ENCODE data around the gene SMCO2.

SMCO2 gene

DNA sequence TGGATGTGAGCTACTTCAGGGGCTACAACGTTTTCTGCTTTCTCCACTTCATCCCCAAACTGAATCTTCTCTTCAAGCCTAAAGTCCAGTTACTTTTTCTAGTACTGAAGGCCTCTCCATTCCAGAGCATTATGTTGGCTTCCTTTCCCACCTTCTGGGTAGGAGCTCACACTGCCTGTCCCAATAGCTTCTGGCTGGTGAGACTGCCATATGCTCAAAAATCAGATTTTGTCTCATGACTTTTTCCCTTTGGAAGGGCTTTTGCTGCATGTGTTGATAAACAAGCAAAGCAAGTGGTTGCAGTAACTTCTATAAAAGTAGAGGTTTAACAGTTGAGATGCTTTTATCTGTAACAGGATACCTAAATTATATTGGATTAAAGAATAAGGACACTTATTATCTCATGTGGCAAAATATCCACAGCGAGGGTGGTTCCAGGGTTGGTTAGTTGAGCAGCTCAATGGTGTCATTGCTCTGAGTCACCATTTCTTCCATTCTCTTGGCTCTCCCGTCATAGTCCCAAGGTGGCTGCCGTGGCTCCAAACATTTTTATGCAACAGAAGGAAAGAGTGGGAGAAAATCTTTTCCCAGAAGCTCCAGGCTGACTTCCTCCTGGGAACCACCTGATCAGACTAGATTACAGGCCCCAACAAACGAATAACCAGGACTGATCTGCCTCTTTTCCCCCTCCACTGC is 62.3 kb downstream of the SMCO2 start:
- no peak overlapping the region for H3K27ac Mint-ChIP-seq (ENCODE audit: low read depth)
- DNase-seq (ENCODE audit: low spot score in 2 of 2) = no peak
- H3K36me3 Mint-ChIP-seq (ENCODE audit: insufficient read depth) = no peaks in the 10 kb centered on the region
- H3K27me3 Mint-ChIP-seq = peaks cover 49% of the 10 kb centered on the region
- H3K4me3 Mint-ChIP-seq = no peak overlapping the region
- H3K9me3 Mint-ChIP-seq = no peaks in the 10 kb centered on the region
- H3K4me1 Mint-ChIP-seq = no peaks in the 10 kb centered on the region
- ATAC-seq (replicated peaks; ENCODE audit: extremely low read depth, poor library complexity, severe bottlenecking) = no peak

DNA sequence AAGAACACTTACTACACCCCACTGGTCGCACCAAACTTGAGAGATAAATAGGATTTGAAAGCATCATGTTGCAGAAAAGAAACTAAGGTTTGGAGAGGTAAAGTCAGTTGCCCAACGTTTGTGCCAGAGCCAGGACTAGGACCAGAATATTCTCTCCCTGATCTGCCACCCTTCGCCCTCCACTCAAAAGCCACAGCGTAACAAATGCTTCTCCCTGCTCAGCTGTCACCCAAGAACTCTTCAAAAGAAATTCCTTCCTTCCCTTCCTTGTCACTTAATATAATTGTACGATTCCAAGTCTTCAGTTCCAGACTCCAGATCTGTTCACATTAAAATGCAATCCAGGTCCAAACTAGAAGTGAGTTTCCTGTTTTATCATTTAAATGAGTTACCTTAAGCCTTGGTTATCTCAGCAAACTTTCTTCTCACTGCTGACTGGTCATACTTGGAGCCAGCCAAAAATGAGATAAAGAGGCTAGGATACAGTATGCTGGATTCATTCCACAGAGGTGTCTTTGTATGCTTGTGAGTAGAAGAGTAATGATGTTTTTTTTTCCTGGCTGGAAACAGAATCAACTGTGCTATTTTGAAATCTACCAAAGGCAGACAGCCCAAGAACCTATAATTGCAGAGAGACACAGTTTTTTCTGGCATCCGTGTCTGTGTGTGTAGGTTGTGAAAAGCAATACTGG is 64.6 kb downstream of the SMCO2 start:
- H3K36me3 Mint-ChIP-seq (ENCODE audit: insufficient read depth) = no peaks in the 10 kb centered on the region
- no peak overlapping the region for H3K27ac Mint-ChIP-seq (ENCODE audit: low read depth)
- no peak overlapping the region for H3K4me3 Mint-ChIP-seq
- DNase-seq (ENCODE audit: low spot score in 2 of 2) (no peak), ATAC-seq (replicated peaks; ENCODE audit: extremely low read depth, poor library complexity, severe bottlenecking) (no peak)
- H3K4me1 Mint-ChIP-seq = no peaks in the 10 kb centered on the region
- H3K27me3 Mint-ChIP-seq = peaks cover 35% of the 10 kb centered on the region
- H3K9me3 Mint-ChIP-seq = no peaks in the 10 kb centered on the region

DNA sequence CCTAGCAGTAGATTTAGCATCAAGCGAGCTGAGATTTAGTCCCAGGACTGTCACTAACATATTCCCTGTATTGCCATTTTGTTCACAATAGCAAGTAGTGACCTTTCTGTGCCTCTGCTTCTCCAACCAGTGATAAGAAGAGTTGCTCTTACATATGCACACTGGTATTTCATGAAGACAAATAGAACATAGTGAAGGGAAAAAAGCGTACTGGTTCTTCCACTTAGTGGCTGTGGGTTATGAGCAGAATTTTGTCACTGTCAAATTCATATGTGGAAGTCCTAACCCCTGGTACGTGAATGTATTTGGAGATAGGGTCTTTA is 65.1 kb downstream of the SMCO2 start:
- DNase-seq (ENCODE audit: low spot score in 2 of 2) (no peak), ATAC-seq (replicated peaks; ENCODE audit: extremely low read depth, poor library complexity, severe bottlenecking) (no peak)
- H3K27ac Mint-ChIP-seq (ENCODE audit: low read depth) = no peak overlapping the region
- H3K36me3 Mint-ChIP-seq (ENCODE audit: insufficient read depth) = no peaks in the 10 kb centered on the region
- H3K4me1 Mint-ChIP-seq = no peaks in the 10 kb centered on the region
- H3K9me3 Mint-ChIP-seq = no peaks in the 10 kb centered on the region
- H3K4me3 Mint-ChIP-seq = no peak overlapping the region
- peaks cover 35% of the 10 kb centered on the region for H3K27me3 Mint-ChIP-seq

DNA sequence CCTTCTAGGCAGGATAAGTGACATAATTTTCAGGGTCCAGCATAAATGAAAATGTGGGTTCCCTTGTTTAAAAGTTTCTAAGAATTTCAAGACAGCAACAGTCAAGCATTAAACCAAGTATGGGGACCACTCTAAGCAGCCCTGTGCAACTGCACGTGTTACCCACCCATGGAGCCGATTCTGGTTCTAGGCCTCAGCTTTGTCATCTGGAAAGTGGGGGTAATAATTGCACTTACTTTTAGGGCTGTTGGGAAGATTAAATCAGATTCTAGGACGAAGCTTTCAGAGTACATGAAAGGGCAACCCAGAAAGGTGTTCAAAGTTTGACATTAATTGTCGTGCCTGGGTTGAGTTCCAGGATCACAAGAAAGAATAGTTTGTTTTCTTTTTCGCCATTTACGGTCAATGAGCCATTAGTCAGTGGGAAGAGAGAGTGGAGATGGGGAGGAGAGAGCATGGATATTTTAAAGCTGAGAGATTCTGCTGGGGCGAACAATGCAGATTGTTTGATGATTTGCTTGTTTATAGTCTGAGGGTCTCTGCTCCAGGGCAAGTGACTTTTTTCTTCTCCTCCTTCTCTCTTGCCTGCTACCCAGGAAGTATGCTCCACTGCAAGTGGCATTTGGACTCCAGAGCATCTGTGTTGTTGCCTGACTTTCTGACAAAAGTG is 66.8 kb downstream of the SMCO2 start:
- Mint-ChIP-seq H3K27me3 (peaks cover 33% of the 10 kb centered on the region), H3K27ac (ENCODE audit: low read depth) (no peak overlapping the region), H3K36me3 (ENCODE audit: insufficient read depth) (no peaks in the 10 kb centered on the region), H3K9me3 (no peaks in the 10 kb centered on the region), H3K4me3 (no peak overlapping the region), H3K4me1 (no peaks in the 10 kb centered on the region)
- ATAC-seq (replicated peaks; ENCODE audit: extremely low read depth, poor library complexity, severe bottlenecking) (no peak), DNase-seq (ENCODE audit: low spot score in 2 of 2) (no peak)

DNA sequence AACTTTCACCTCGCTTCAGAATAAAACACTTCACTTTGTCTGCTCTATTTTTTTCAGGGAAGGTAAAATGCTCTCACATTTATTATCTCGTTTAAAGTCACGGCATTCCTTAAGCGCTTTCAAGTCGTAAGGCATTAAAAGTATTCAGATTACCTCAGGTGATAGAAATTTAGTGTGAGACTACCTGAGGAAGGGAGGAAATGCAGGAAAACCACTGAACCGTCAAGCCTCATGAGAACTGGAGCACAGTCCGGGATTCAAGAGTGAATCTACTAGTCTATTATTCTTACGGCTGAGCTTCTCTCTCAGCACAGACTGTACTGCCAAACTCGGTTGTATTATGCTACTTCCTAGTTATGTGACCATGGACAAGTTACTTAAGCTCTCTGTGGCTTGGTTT is 69.1 kb downstream of the SMCO2 start:
- no peaks in the 10 kb centered on the region for H3K36me3 Mint-ChIP-seq (ENCODE audit: insufficient read depth)
- H3K4me3 Mint-ChIP-seq = no peak overlapping the region
- no peaks in the 10 kb centered on the region for H3K9me3 Mint-ChIP-seq

DNA sequence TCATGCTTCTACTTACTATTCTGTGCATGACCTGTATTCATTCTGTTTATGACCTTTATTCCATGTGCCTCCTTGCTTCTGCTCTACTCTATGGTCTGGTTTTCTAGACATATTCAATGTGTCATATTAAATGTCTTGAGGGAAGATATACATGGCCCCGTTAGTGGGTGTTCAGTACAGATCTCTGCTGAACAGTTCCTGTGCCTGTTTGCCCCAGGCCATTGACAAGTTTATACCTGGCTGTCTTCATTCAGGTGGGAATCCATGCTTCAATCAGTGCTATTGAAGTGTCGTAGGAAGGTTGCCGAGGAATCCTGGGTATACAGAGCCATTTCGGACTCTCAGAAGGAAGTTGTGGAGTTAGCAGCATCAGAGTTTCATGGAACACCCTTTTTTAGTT is 70.1 kb downstream of the SMCO2 start:
- Mint-ChIP-seq H3K27me3 (peaks cover 44% of the 10 kb centered on the region), H3K4me1 (no peaks in the 10 kb centered on the region), H3K9me3 (no peaks in the 10 kb centered on the region), H3K27ac (ENCODE audit: low read depth) (no peak overlapping the region), H3K4me3 (no peak overlapping the region), H3K36me3 (ENCODE audit: insufficient read depth) (no peaks in the 10 kb centered on the region)
- ATAC-seq (replicated peaks; ENCODE audit: extremely low read depth, poor library complexity, severe bottlenecking) (no peak), DNase-seq (ENCODE audit: low spot score in 2 of 2) (no peak)

More for the DNA sequence above, 69.1 kb downstream of the SMCO2 start:
- Mint-ChIP-seq H3K27me3 (peaks cover 47% of the 10 kb centered on the region), H3K4me1 (no peaks in the 10 kb centered on the region), H3K27ac (ENCODE audit: low read depth) (no peak overlapping the region)
- ATAC-seq (replicated peaks; ENCODE audit: extremely low read depth, poor library complexity, severe bottlenecking) (no peak), DNase-seq (ENCODE audit: low spot score in 2 of 2) (no peak)

DNA sequence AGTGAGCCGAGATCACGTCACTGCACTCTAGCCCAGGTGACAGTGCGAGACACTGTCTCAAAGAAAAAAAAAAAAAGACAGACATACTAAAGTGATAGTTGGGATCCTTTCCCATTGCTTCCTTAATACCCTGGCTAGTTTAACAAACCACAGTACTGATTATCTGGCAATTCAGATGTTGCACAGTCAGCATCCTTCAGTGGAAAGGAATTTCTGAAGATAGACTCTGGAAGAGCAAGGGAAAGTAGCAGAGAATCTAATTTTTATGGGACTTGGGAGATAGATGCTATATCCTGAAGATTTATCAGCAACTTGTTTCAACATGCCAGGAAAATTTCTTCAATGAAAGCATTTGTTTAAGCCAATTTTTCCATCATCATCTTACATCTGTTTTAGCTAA is 71.0 kb downstream of the SMCO2 start:
- ATAC-seq (replicated peaks; ENCODE audit: extremely low read depth, poor library complexity, severe bottlenecking) (no peak), DNase-seq (ENCODE audit: low spot score in 2 of 2) (no peak)
- no peaks in the 10 kb centered on the region for H3K9me3 Mint-ChIP-seq
- peaks cover 44% of the 10 kb centered on the region for H3K27me3 Mint-ChIP-seq
- no peak overlapping the region for H3K27ac Mint-ChIP-seq (ENCODE audit: low read depth)
- H3K36me3 Mint-ChIP-seq (ENCODE audit: insufficient read depth) = no peaks in the 10 kb centered on the region
- no peaks in the 10 kb centered on the region for H3K4me1 Mint-ChIP-seq
- no peak overlapping the region for H3K4me3 Mint-ChIP-seq

DNA sequence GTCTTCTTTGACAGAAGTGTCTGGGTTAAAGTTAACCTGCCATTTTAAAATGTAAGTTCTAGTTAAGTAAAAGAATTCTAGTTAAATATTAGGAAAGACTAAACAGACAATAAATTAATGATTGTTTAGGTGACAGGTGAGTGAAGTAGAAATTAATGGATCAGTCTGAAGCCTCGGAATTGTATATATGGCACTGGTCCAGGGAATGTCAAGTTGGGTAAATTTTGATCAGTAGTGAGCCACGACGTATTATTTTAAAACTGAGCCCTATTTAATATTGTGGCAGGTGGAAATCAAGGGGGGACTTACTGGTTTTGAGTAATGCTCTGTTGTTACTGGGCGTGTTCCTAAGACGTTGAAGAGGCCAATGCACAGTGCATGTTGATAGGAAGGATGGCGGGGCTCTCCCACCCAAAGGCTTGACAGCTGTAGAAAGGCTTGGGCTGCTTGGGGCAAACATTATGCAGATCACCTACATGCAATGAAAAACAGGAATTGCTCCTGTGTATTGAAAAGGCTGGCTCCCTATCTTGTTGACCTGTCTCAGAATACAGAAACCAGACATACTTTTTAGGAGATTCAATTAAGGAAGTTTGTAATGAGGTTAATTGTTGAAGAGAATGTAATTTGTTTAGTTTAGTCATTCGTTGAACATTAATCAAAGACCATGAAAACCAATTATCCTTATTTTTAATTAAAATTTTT is 71.6 kb downstream of the SMCO2 start:
- Mint-ChIP-seq H3K36me3 (ENCODE audit: insufficient read depth) (no peaks in the 10 kb centered on the region), H3K27me3 (peaks cover 44% of the 10 kb centered on the region), H3K4me1 (no peaks in the 10 kb centered on the region), H3K4me3 (no peak overlapping the region), H3K9me3 (no peaks in the 10 kb centered on the region), H3K27ac (ENCODE audit: low read depth) (no peak overlapping the region)
- DNase-seq (ENCODE audit: low spot score in 2 of 2) = no peak
- no peak for ATAC-seq (replicated peaks; ENCODE audit: extremely low read depth, poor library complexity, severe bottlenecking)

DNA sequence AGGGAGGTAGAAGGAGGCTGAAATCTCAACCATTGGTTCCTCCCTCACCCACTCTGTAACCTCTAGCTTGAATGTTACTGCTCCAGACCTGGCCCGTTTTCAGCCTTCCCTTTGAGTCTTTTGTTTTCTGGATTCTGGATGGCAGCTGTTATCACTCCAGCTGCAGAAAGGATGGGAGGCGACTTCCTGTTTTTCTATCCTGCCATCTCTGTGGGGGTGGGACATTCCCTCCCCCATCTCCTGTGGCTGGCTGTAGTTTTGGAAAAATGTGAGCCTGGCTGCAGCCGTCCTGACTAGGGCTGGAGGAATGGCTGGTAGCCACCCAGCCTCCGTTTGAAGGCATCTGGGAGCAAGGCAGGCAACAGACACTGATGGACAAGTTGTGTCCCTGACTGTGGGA is 74.5 kb downstream of the SMCO2 start:
- H3K36me3 Mint-ChIP-seq (ENCODE audit: insufficient read depth) = peaks cover 2% of the 10 kb centered on the region
- H3K27me3 Mint-ChIP-seq = peaks cover 43% of the 10 kb centered on the region
- no peak overlapping the region for H3K4me3 Mint-ChIP-seq
- H3K27ac Mint-ChIP-seq (ENCODE audit: low read depth) = no peak overlapping the region
- no peaks in the 10 kb centered on the region for H3K9me3 Mint-ChIP-seq
- DNase-seq (ENCODE audit: low spot score in 2 of 2) (no peak), ATAC-seq (replicated peaks; ENCODE audit: extremely low read depth, poor library complexity, severe bottlenecking) (no peak)
- H3K4me1 Mint-ChIP-seq = peaks cover 16% of the 10 kb centered on the region

DNA sequence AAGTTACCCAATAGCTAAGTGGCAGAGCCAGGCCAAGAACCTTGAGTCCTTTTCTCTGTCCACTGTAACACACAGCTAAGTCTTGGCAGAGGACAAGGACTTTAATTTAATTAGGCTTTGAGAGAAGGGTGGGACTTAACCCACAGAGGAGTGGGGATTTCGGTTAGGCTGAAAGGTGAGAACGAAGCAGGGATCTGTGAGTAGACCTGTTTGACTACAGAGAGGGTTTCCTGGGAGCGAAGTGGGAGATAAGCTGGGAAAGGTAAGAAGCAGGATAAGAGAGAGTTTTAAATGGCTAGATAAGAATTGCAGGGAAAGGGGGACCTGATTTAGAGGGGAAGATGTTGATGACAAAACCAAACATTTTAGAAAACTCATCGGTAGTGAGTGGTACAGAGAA is 75.4 kb downstream of the SMCO2 start:
- H3K9me3 Mint-ChIP-seq = no peaks in the 10 kb centered on the region
- ATAC-seq (replicated peaks; ENCODE audit: extremely low read depth, poor library complexity, severe bottlenecking) (no peak), DNase-seq (ENCODE audit: low spot score in 2 of 2) (no peak)
- peaks cover 16% of the 10 kb centered on the region for H3K4me1 Mint-ChIP-seq
- H3K4me3 Mint-ChIP-seq = peak overlapping the region; percentile 90
- peaks cover 34% of the 10 kb centered on the region for H3K27me3 Mint-ChIP-seq
- H3K36me3 Mint-ChIP-seq (ENCODE audit: insufficient read depth) = peaks cover 2% of the 10 kb centered on the region
- no peak overlapping the region for H3K27ac Mint-ChIP-seq (ENCODE audit: low read depth)

DNA sequence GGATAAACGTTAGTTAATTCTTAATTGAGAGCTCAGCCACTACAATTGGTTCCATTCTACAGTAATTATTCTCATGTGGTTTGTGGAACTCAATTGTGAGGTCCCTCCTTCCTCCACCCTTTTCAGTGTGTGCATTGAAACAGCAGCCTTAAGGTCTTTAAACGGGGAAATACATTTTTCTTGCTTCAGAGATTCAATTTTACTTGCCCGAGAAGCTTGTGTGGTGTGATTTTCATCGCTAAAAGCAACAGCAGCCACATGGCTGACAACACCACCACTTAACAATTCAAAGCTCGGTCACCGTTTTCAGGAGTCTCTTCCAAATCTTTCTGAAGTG is 76.7 kb downstream of the SMCO2 start:
- DNase-seq (ENCODE audit: low spot score in 2 of 2) (no peak), ATAC-seq (replicated peaks; ENCODE audit: extremely low read depth, poor library complexity, severe bottlenecking) (peak; percentile 7)
- peaks cover 23% of the 10 kb centered on the region for H3K27me3 Mint-ChIP-seq

DNA sequence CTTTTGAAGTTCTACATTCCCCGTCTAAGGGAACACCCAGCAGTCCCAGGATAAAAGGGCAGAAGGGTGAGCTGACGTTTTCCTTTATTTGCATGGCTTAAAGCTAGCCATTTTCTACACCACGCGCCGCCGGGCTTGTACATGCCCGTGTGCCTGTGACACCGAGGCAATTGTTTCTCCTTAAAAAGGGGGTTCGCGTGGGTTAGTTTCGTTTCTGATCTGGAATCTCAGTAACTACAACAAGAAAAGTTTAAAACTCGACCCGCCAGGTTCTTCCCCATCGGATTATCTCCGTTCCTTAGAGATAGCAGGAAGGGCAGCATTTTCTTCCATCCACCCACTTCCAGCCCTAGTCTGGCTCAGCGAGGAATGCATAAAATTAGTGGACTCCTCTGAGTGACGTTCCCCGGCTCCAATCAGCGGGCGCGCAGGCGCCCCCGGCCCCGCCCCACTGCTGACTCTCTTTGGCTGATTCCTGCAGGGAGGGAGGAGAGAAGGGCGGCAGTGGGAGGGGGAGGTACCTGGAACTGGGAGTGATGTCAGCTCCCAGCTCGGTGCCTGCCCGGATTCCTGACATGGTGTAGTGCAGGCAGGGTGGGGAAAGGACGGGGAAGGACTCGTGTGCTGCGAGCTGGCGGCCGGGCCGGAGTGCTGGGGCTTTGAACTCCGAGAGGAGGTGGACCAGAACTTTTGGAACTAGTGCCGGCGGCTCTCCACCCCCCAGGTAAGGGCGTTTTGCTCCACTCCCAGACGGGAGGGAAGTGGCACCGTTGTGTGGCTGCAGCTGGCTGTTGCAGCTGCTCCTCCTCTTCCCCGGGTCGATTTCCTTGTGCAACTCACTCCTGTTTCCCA is 77.3 kb downstream of the SMCO2 start, which contains the start of gene PPFIBP1:
TSS of gene PPFIBP1 (plus strand) at position 565 of the 852 bp plus-strand sequence. CDS start 109,191 bp downstream, outside the sequence.
- peak within 1 kb of the TSS; percentile 79 for H3K27ac Mint-ChIP-seq (ENCODE audit: low read depth)
- H3K27me3 Mint-ChIP-seq = peaks cover 19% of the 10 kb centered on the region
- peaks cover 2% of the 10 kb centered on the region for H3K36me3 Mint-ChIP-seq (ENCODE audit: insufficient read depth)
- no peaks in the 10 kb centered on the region for H3K9me3 Mint-ChIP-seq
- peak within 1 kb of the TSS; percentile 90 for H3K4me3 Mint-ChIP-seq
- peak; percentile 94 for ATAC-seq (replicated peaks; ENCODE audit: extremely low read depth, poor library complexity, severe bottlenecking)
- peaks cover 16% of the 10 kb centered on the region for H3K4me1 Mint-ChIP-seq
- peak; percentile 75 to 86 for DNase-seq (ENCODE audit: low spot score in 2 of 2)

More for the DNA sequence above, 76.7 kb downstream of the SMCO2 start:
- Mint-ChIP-seq H3K27ac (ENCODE audit: low read depth) (peak overlapping the region; percentile 79), H3K4me1 (peaks cover 16% of the 10 kb centered on the region), H3K4me3 (peak overlapping the region; percentile 90), H3K36me3 (ENCODE audit: insufficient read depth) (peaks cover 2% of the 10 kb centered on the region), H3K9me3 (no peaks in the 10 kb centered on the region)
